Measurements from ENCODE around the gene RPS6KB2.
"Not testable (repeated sequence)": the region's sequence is repeated elsewhere in the genome, so short reads cannot be mapped to it uniquely, and the experiment has no call there.

Gene RPS6KB2

GRCh38 chr11:67410984-67411784 lies 17.1 kb upstream of the RPS6KB2 start:
- DNase-seq = no peak

- no peak for DNase-seq
Observed at GRCh38 chr11:67411785-67412152, 16.5 kb upstream of the RPS6KB2 start.

- no peak for DNase-seq
Observed at GRCh38 chr11:67412495-67413179, 15.7 kb upstream of the RPS6KB2 start.

- DNase-seq = no peak
Observed at GRCh38 chr11:67413266-67413849, 14.9 kb upstream of the RPS6KB2 start.

GRCh38 chr11:67415501-67416304 lies 12.6 kb upstream of the RPS6KB2 start, which contains the start of gene CARNS1:
TSS of gene CARNS1 (plus strand) at chr11:67415678. CDS start at chr11:67416200, 522 bp downstream.
- DNase-seq = no peak

GRCh38 chr11:67416416-67417335 lies 11.6 kb upstream of the RPS6KB2 start:
- peak; percentile 88 for DNase-seq

- no peak for DNase-seq
Observed at GRCh38 chr11:67417425-67417824, 10.9 kb upstream of the RPS6KB2 start.

- peak; percentile 71 for DNase-seq
Observed at GRCh38 chr11:67418476-67419281, 9.6 kb upstream of the RPS6KB2 start.

- no peak for DNase-seq
Observed at GRCh38 chr11:67419325-67420049, 8.8 kb upstream of the RPS6KB2 start.

- no peak for DNase-seq
Observed at GRCh38 chr11:67420147-67420645, 8.1 kb upstream of the RPS6KB2 start.

- peak; percentile 97 for DNase-seq
Observed at GRCh38 chr11:67420646-67421429, 7.5 kb upstream of the RPS6KB2 start.

- no peak for DNase-seq
Observed at GRCh38 chr11:67421430-67422031, 6.8 kb upstream of the RPS6KB2 start.

- no peak for DNase-seq
Observed at GRCh38 chr11:67422891-67423290, 5.4 kb upstream of the RPS6KB2 start.

GRCh38 chr11:67423466-67423865 lies 4.8 kb upstream of the RPS6KB2 start:
- DNase-seq = no peak

GRCh38 chr11:67423891-67424613 lies 4.2 kb upstream of the RPS6KB2 start:
- no peak for DNase-seq

GRCh38 chr11:67427364-67427859 lies 882 bp upstream of the RPS6KB2 start:
- DNase-seq = not testable (repeated sequence)

GRCh38 chr11:67429038-67429668 lies 859 bp downstream of the RPS6KB2 start:
- DNase-seq = no peak
